ENCODE data around the gene MEGF11.

The MEGF11 gene

DNA sequence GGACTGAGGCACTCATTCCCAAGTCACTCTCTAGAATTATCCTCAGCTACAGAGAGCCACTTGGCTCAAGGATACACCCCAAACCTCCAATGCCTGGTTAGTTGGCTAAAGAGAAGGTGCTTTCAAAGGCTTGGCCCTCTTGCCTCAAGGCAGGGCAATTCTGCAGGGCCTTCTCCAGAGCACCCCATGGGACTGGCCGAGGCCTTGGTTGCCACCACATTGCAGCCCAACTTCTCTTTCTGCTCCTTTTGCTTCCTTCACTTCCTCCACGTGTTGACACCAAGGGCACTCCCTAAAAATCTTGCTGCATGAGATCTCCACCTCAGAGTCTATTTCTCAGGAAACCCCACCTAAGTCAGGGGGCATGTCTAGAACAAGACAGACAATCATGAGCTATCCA is 36.7 kb downstream of the MEGF11 start:
- TF ChIP-seq, protein P1, sequence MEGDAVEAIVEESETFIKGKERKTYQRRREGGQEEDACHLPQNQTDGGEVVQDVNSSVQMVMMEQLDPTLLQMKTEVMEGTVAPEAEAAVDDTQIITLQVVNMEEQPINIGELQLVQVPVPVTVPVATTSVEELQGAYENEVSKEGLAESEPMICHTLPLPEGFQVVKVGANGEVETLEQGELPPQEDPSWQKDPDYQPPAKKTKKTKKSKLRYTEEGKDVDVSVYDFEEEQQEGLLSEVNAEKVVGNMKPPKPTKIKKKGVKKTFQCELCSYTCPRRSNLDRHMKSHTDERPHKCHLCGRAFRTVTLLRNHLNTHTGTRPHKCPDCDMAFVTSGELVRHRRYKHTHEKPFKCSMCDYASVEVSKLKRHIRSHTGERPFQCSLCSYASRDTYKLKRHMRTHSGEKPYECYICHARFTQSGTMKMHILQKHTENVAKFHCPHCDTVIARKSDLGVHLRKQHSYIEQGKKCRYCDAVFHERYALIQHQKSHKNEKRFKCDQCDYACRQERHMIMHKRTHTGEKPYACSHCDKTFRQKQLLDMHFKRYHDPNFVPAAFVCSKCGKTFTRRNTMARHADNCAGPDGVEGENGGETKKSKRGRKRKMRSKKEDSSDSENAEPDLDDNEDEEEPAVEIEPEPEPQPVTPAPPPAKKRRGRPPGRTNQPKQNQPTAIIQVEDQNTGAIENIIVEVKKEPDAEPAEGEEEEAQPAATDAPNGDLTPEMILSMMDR (IDR thresholded peaks at IDR 0.05; ENCODE audit: low read length) = no peak
- TF ChIP-seq EZH2 (IDR thresholded peaks at IDR 0.05; ENCODE audit: borderline replicate concordance, low read length) = no peak
- H3K27ac ChIP-seq (ENCODE audit: low read depth, low read length, poor library complexity, severe bottlenecking) = no peak overlapping the region
- H3K9me2 ChIP-seq (ENCODE audit: low read depth, low read length) = no peaks in the 10 kb centered on the region
- no peaks in the 10 kb centered on the region for H4K20me1 ChIP-seq (ENCODE audit: insufficient read depth, low read length)
- no peaks in the 10 kb centered on the region for H3K9me3 ChIP-seq (ENCODE audit: low read length)
- no peaks in the 10 kb centered on the region for H3K79me2 ChIP-seq (ENCODE audit: insufficient read depth, low read length)
- H3K4me1 ChIP-seq (ENCODE audit: insufficient read depth, low read length, severe bottlenecking) = peaks cover 10% of the 10 kb centered on the region
- no peak overlapping the region for H2AFZ ChIP-seq (ENCODE audit: low read length)
- no peaks in the 10 kb centered on the region for H3K27me3 ChIP-seq (ENCODE audit: insufficient read depth, low read length)
- H3K4me2 ChIP-seq (ENCODE audit: low read length) = no peak overlapping the region
- no peaks in the 10 kb centered on the region; the same call in 1 of the 2 replicates for H3K36me3 ChIP-seq (ENCODE audit: insufficient read depth, low read length)
- no peak overlapping the region for H3K4me3 ChIP-seq (ENCODE audit: low read depth, low read length, poor library complexity, severe bottlenecking)
- H3K9ac ChIP-seq (ENCODE audit: low read length) = no peak overlapping the region
- no peaks in the 10 kb centered on the region for H3F3A ChIP-seq (ENCODE audit: insufficient read depth, low read length)

DNA sequence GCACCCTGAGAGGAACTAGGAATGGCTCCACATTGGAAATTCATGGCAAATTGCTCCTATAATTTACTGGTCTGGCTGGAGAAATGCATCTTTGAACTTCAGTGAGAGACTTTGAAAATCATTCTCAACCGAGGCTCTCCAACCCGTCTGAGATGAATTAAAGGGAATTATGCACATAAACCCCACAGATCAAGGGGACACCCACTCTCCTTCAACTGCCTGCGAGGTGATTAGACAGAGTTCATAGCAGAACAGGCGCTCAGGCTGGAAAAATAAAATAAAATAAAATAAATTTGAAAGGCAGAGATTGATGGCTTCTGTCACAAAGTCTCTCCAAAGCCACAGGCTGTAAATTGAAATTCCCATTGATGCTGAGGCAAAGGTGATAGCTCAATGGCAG is 37.7 kb downstream of the MEGF11 start:
- Histone ChIP-seq H3K9ac (ENCODE audit: low read length) (no peak overlapping the region), H3F3A (ENCODE audit: insufficient read depth, low read length) (no peaks in the 10 kb centered on the region), H3K9me2 (ENCODE audit: low read depth, low read length) (no peaks in the 10 kb centered on the region), H3K4me2 (ENCODE audit: low read length) (no peak overlapping the region), H3K36me3 (ENCODE audit: insufficient read depth, low read length) (no peaks in the 10 kb centered on the region; the same call in 1 of the 2 replicates), H3K27me3 (ENCODE audit: insufficient read depth, low read length) (no peaks in the 10 kb centered on the region), H3K4me1 (ENCODE audit: insufficient read depth, low read length, severe bottlenecking) (peaks cover 10% of the 10 kb centered on the region), H4K20me1 (ENCODE audit: insufficient read depth, low read length) (no peaks in the 10 kb centered on the region), H2AFZ (ENCODE audit: low read length) (no peak overlapping the region), H3K79me2 (ENCODE audit: insufficient read depth, low read length) (no peaks in the 10 kb centered on the region), H3K4me3 (ENCODE audit: low read depth, low read length, poor library complexity, severe bottlenecking) (no peak overlapping the region), H3K27ac (ENCODE audit: low read depth, low read length, poor library complexity, severe bottlenecking) (no peak overlapping the region), H3K9me3 (ENCODE audit: low read length) (no peaks in the 10 kb centered on the region)
- no peak for TF ChIP-seq EZH2 (IDR thresholded peaks at IDR 0.05; ENCODE audit: borderline replicate concordance, low read length)
- TF ChIP-seq, protein P1 (IDR thresholded peaks at IDR 0.05; ENCODE audit: low read length) = no peak

GRCh38 chr15:66214246-66214645 is 39.3 kb downstream of the MEGF11 start:
- Histone ChIP-seq H3K4me2 (ENCODE audit: low read length) (no peak overlapping the region), H3K27ac (ENCODE audit: low read depth, low read length, poor library complexity, severe bottlenecking) (no peak overlapping the region), H3K27me3 (ENCODE audit: insufficient read depth, low read length) (no peaks in the 10 kb centered on the region), H2AFZ (ENCODE audit: low read length) (no peak overlapping the region), H4K20me1 (ENCODE audit: insufficient read depth, low read length) (no peaks in the 10 kb centered on the region), H3K9me3 (ENCODE audit: low read length) (no peaks in the 10 kb centered on the region), H3K79me2 (ENCODE audit: insufficient read depth, low read length) (no peaks in the 10 kb centered on the region), H3K4me1 (ENCODE audit: insufficient read depth, low read length, severe bottlenecking) (peaks cover 10% of the 10 kb centered on the region), H3F3A (ENCODE audit: insufficient read depth, low read length) (no peaks in the 10 kb centered on the region), H3K9me2 (ENCODE audit: low read depth, low read length) (no peaks in the 10 kb centered on the region), H3K9ac (ENCODE audit: low read length) (no peak overlapping the region), H3K36me3 (ENCODE audit: insufficient read depth, low read length) (no peaks in the 10 kb centered on the region), H3K4me3 (ENCODE audit: low read depth, low read length, poor library complexity, severe bottlenecking) (no peak overlapping the region)
- TF ChIP-seq EZH2 (IDR thresholded peaks at IDR 0.05; ENCODE audit: borderline replicate concordance, low read length) = no peak
- TF ChIP-seq, protein P1 (IDR thresholded peaks at IDR 0.05; ENCODE audit: low read length) = no peak
